ENCODE measurements around the gene COL4A3.

DNA sequence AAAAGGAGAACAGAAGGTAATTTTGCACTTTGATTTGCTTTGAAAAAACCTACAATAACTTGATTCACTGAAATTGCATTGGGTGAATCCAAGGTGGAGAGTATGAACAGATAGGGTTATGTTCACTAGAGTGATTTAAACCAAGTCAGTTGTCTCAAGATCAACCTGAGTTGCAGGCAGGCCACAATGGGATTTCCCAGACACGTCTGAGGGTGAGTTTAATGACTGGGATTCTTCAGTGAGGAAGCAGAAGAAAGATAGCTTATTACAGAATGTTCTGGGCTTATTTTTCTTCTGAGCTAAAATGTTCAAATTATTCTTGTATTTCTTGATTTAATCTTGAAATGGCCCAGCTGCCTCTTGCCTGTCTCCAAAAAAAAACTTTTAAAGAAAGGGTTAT is 20.5 kb upstream of the COL4A3 start:
- no peak for TF ChIP-seq CEBPB (IDR thresholded peaks at IDR 0.05)
- TF ChIP-seq, protein P1, sequence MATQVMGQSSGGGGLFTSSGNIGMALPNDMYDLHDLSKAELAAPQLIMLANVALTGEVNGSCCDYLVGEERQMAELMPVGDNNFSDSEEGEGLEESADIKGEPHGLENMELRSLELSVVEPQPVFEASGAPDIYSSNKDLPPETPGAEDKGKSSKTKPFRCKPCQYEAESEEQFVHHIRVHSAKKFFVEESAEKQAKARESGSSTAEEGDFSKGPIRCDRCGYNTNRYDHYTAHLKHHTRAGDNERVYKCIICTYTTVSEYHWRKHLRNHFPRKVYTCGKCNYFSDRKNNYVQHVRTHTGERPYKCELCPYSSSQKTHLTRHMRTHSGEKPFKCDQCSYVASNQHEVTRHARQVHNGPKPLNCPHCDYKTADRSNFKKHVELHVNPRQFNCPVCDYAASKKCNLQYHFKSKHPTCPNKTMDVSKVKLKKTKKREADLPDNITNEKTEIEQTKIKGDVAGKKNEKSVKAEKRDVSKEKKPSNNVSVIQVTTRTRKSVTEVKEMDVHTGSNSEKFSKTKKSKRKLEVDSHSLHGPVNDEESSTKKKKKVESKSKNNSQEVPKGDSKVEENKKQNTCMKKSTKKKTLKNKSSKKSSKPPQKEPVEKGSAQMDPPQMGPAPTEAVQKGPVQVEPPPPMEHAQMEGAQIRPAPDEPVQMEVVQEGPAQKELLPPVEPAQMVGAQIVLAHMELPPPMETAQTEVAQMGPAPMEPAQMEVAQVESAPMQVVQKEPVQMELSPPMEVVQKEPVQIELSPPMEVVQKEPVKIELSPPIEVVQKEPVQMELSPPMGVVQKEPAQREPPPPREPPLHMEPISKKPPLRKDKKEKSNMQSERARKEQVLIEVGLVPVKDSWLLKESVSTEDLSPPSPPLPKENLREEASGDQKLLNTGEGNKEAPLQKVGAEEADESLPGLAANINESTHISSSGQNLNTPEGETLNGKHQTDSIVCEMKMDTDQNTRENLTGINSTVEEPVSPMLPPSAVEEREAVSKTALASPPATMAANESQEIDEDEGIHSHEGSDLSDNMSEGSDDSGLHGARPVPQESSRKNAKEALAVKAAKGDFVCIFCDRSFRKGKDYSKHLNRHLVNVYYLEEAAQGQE (IDR thresholded peaks at IDR 0.05; ENCODE audit: low read depth), result no peak
- TF ChIP-seq YY1 (IDR thresholded peaks at IDR 0.05; ENCODE audit: low read depth), result no peak
- TF ChIP-seq EP300 (IDR thresholded peaks at IDR 0.05; ENCODE audit: borderline replicate concordance), result no peak
- no peak for TF ChIP-seq TEAD4 (IDR thresholded peaks at IDR 0.05)
- TF ChIP-seq TAF1 (IDR thresholded peaks at IDR 0.05; ENCODE audit: low read depth), result no peak
- TF ChIP-seq EGR1 (IDR thresholded peaks at IDR 0.05), result no peak
- no peak for TF ChIP-seq NFIC (IDR thresholded peaks at IDR 0.05)
- TF ChIP-seq CREB1 (IDR thresholded peaks at IDR 0.05; ENCODE audit: low read depth), result no peak
- no peak for TF ChIP-seq RAD21 (IDR thresholded peaks at IDR 0.05; ENCODE audit: low read depth)
- no peak for TF ChIP-seq MAX (IDR thresholded peaks at IDR 0.05)
